ENCODE data around the gene TTLL11.
A peak's percentile ranks its signal among the peaks of the same experiment; 100 is the strongest.

The TTLL11 gene, protein sequence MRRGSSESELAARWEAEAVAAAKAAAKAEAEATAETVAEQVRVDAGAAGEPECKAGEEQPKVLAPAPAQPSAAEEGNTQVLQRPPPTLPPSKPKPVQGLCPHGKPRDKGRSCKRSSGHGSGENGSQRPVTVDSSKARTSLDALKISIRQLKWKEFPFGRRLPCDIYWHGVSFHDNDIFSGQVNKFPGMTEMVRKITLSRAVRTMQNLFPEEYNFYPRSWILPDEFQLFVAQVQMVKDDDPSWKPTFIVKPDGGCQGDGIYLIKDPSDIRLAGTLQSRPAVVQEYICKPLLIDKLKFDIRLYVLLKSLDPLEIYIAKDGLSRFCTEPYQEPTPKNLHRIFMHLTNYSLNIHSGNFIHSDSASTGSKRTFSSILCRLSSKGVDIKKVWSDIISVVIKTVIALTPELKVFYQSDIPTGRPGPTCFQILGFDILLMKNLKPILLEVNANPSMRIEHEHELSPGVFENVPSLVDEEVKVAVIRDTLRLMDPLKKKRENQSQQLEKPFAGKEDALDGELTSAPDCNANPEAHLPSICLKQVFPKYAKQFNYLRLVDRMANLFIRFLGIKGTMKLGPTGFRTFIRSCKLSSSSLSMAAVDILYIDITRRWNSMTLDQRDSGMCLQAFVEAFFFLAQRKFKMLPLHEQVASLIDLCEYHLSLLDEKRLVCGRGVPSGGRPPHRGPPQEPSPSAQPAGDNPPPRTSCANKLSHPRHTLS

DNA sequence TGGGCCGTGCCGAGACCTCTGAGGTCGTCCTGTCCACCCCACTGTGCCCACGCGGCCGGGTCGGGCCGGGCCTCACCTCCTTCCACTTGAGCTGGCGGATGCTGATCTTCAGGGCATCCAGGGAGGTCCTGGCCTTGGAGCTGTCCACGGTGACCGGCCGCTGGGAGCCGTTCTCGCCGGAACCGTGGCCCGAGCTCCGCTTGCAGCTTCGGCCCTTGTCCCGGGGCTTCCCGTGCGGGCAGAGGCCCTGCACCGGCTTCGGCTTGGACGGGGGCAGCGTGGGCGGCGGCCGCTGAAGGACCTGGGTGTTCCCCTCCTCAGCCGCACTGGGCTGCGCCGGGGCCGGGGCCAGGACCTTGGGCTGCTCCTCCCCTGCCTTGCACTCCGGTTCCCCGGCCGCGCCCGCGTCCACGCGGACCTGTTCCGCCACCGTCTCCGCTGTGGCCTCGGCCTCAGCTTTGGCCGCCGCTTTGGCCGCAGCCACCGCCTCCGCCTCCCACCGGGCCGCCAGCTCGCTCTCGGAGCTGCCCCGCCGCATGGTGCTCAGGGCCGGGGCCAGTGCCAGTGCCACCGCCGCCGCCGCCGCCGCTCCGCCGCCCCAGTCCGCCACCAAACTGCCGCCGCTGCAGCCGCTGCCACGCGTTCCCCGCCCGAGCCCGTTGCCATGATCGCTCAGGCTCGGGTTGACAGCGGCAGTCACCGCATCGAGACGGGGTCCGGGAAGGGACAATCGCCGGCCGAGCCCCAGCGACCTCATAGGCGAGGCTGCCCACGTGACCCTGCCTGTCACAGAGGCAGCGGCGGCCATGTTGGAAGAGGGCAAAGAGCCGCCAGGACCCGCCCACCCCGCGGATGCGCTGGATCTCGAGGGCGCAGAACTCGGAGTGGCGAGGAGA, at the start of gene TTLL11:
TSS of gene TTLL11 (minus strand) at position 698 of the 896 bp plus-strand sequence. CDS start at position 538, 160 bp downstream.
- peak; percentile 96 for DNase-seq

- no peak for DNase-seq
These were observed 48.6 kb upstream of the TTLL11 start for GRCh38 chr9:122141671-122142070.

- DNase-seq: no peak
These were observed 47.5 kb upstream of the TTLL11 start for GRCh38 chr9:122140368-122141193.

- no peak for DNase-seq
These were observed 45.6 kb upstream of the TTLL11 start for GRCh38 chr9:122138560-122139268.

GRCh38 chr9:122135529-122135859, 42.4 kb upstream of the TTLL11 start:
- DNase-seq: no peak

- DNase-seq: no peak
These were observed 41.9 kb upstream of the TTLL11 start for GRCh38 chr9:122134822-122135528.

GRCh38 chr9:122133984-122134535, 41.0 kb upstream of the TTLL11 start:
- DNase-seq: no peak

DNA sequence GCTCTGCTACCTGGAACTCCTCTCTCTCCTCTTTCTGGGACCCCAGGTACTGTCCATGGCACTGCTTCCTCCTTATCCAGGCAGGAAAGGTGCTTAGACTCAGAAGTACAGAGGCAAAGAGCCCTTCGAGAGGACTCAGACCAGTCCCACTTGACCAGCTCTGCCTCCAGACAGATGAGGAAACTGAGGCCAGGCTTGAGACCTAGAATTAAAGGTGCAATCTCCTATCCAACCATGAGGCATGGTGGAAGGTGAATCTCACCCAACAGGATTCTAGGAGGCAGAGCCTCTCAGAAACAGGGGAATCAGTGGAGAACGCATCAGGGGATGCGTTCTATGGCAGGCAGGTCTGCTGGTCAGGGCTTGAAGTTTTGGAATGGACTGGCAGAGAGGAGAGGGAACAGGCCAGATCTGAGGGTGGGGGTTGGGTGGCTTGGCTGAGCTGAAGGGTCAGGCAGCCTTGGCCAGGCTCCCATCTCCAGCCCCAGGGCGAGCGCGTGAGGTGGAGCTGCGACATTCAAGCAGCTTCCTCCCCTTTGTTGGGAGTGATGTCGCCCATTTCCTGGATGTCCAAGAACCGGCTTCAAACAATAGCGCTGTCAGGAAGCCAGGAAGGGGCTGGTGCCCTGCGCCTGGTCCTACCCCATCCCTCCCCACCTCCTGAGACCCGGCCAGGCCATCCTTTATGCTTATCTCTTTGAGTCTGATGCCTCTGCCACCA, 40.3 kb upstream of the TTLL11 start:
- DNase-seq: no peak

DNA sequence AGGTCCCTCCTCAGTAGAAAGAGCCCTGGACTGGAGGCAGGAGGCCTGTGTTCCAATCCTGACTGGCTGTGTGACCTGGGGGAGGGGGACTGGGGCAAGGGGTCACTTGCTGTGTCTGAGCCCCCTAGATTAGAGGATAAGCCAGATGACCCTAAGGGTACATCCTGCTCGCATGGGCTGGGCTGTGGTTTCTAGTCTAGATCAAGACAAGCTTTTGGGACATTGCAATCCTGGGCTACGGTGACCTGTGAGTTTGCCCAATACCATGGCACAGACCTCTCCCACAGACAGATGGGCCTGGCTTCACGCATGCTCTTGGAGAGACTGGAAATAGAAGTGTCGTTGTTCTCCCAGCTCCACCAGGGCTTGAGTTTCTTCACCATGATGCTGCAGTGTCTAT, 39.4 kb upstream of the TTLL11 start:
- DNase-seq: no peak

GRCh38 chr9:122131401-122132001, 38.4 kb upstream of the TTLL11 start:
- no peak for DNase-seq

DNA sequence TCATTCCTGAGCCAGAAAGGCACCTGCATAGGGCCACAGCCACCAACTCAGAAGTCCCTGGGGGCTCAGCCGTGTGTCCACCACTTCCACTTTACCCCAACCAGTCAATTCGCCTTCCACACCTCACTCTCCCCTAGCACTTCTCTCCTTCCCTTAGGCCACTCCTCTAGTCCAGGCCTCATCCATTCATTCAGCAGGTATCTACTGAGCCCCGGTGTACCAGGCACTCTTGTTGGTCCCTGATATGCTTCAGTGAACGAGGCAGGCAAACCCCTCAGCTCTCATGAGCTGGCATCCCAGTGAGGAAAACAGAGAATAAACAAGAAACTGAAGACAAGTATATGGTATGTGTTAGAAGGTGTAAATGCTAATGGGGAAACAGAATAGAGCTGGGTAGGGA, 37.7 kb upstream of the TTLL11 start:
- no peak for DNase-seq

DNA sequence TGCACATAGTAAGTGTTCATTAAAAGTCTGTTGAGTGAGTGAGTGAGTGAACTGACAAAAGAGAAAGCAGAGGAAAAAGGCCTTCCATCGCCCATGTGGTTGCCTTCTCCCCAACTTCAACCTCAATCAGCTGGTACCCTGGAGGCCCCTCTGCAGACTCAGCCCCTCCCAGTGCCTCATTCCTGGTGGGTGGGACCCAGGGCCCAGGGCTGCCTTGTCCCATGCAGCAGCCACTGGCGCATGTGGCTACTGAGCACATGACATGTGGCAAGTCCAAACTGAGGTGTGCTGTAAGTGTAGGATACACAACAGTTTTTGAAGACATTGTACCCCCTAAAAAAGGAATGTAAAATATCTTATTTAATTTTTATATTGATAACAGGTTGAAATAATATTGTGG, 36.9 kb upstream of the TTLL11 start:
- DNase-seq: no peak

GRCh38 chr9:122128969-122129343, 35.8 kb upstream of the TTLL11 start:
- DNase-seq: no peak

DNA sequence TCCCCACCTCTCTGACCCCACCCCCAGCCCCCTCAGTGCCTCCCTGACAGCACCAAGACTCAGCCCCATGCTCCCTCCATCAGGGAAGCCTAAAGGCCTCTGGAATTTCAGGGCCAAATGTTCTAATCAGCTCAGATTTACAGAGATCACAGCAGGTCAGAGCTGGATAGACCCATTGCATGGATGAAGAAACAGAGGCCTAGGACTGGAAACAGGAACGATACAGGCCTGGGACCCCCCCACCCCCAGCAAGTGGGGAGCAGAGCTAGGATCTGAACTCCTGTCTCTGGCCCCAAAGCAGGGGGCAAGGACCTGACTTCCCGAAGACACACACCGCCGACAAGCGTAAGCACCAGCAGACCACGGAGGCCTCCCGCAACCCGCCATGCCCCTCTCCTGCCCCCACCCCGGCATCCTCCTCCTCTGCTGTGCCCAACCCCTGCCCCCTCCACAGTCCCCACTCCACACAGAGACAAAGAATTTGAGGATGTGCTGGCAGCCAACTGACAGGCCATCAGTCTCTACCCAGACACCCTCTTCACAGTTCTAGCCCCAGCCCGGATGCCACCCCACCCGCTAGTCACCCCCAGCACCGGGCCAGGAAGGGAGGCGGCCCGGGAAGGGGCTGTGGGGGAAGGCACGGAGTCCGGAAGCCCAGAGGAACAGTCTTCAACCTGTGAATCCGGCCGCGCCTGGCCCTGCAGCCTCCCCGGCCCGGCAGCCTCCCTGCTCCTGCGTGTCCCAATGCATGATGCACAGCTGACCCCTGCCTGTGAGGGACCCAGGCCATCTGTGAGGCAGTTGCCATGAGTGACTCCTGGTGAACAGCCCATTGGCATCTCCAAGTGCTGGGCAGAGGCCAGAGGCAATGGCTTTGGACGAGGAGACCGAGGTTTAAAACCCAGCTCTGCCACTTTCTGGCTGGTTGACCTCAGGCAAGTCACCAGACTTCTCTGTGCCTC, 35.2 kb upstream of the TTLL11 start:
- DNase-seq: peak; percentile 13

DNA sequence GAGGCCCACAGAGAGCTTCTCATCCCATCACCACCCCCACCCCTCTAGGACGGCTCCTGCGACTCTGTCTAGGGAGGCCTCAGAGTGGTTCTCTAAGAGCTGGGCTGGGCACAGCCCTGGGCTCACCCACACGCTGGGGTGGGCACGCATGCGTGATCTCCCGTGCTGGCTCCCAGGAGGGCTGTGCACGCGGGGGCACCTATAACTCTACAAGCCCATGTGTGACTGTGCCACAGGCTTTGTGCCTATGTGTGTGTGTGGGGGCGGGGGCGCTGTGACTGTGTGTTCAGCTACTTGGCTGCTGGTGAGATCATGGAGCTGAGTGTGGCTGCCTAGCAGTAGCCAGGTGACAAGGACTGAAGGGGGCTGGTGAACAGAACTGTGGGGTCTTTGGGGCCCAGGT, 34.3 kb upstream of the TTLL11 start:
- no peak for DNase-seq

DNA sequence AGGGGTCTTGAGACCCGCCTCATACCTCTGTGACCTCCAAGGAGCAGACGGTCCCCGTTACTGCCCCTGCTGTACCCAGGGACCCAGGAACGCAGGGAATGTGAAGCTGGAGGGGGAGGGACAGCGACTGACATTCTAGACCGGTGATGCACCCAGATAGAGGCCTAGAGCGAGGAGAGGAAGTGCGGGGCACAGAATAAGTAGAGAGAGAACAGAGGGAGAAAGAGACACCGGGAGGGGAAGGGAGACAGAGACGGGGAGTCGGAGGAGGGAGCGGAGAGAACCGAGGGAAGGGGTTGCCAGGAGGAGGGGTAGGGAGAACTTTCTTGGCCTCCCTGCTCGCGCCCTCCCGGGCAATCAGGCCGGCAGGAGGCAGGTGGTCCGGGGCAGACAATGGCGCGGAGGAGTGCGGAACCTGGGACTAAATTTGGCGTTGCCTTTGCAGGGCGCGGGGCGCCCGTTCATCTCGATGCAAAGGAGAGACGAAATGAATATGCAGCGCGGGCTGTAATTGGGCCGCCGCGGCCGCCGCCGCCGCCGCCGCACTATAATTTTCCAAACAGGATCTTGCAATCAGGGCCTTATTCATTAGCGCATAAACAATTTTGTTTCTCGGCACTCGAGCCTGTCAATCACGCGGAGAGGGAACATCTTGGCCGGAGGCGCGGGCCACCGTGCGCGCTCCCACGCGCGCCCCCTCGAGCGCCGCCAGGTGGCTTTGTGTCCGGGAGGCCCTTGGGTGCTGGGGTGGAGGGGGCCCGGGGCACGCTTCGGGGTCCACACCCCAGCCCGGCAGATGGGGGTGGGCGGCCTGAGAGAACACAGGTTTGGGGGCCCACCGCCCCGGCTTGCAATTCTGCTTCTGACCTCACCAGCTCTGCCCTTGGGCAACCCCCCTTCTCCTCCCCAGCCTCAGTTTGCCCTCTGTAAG, 33.5 kb upstream of the TTLL11 start:
- no peak for DNase-seq

Measured in CD4-positive, alpha-beta T cell treated with Interleukin-21 for 1 hour (primary cell).